HEK293 (cell line): Measurements from ENCODE around the gene MINDY1.

Source experiments
- CTCF ChIA-PET: fragments of 350-600 bp; formaldehyde crosslinking; extraction: SDS; loops from one replicate; lab custom pipeline; 2021; ENCODE audit warnings: antibody characterized with exemption; lab: Yijun Ruan, JAX
- POLR2A ChIA-PET: fragments of 300-600 bp; formaldehyde crosslinking; extraction: SDS; loops from one replicate; lab custom pipeline; 2020; ENCODE audit warnings: antibody characterized with exemption, inconsistent platforms; lab: Yijun Ruan, JAX
- H3K27ac ChIP-seq: fragments of 200-500 bp; sonication (Bioruptor generic); 2 replicates; pipeline ENCODE4 v1.5.1; 2014; ENCODE audit warnings: low read depth, low read length, control low read depth, inconsistent platforms; ENCODE audit errors: extremely low read depth
- H3K36me3 ChIP-seq, 2 experiments: fragments of 200-500 bp in 1 of 2; sonication (Bioruptor generic) in 1 of 2; 1 replicate in 1 of 2; 2 replicates in 1 of 2; pipeline ENCODE4 v1.5.1; 2014 to 2017; ENCODE audit warnings: inconsistent platforms in 2 of 2, low read length in 2 of 2; ENCODE audit not compliant: control insufficient read depth in 2 of 2, insufficient read depth in 1 of 2
- H3K4me1 ChIP-seq: fragments of 200-500 bp; sonication (Bioruptor generic); 2 replicates; pipeline ENCODE4 v1.5.1; 2014; ENCODE audit warnings: mild to moderate bottlenecking, low read length, inconsistent platforms; ENCODE audit not compliant: control insufficient read depth, insufficient read depth
- H3K4me3 ChIP-seq: 2 replicates; pipeline ENCODE4 v1.5.1; 2011; ENCODE audit warnings: low read depth, mild to moderate bottlenecking, control low read depth, low read length, moderate library complexity
- H3K9me3 ChIP-seq: fragments of 200-500 bp; sonication (Bioruptor generic); 2 replicates; pipeline ENCODE4 v1.5.1; 2014; ENCODE audit warnings: low read depth, low read length, inconsistent platforms; ENCODE audit not compliant: control insufficient read depth, insufficient read depth
- OSR2 ChIP-seq: fragments of 450-650 bp; formaldehyde crosslinking; IDR thresholded peaks from 2 replicates; pipeline ENCODE4 v1.5.1; 2016; ENCODE audit warnings: missing biosample characterization, missing genetic modification characterization
- PRDM10 ChIP-seq: fragments of 450-650 bp; formaldehyde crosslinking; IDR thresholded peaks from 2 replicates; pipeline ENCODE4 v1.5.1; 2016; ENCODE audit warnings: missing biosample characterization, missing genetic modification characterization
- REPIN1 ChIP-seq: fragments of 450-650 bp; formaldehyde crosslinking; IDR thresholded peaks from 2 replicates; pipeline ENCODE4 v1.5.1; 2017; ENCODE audit warnings: missing biosample characterization, missing genetic modification characterization, low read depth
- SCRT1 ChIP-seq: fragments of 450-650 bp; formaldehyde crosslinking; IDR thresholded peaks from 2 replicates; pipeline ENCODE4 v1.5.1; 2016; ENCODE audit warnings: missing biosample characterization, missing genetic modification characterization, borderline replicate concordance
- ZBTB1 ChIP-seq: fragments of 450-650 bp; formaldehyde crosslinking; IDR thresholded peaks from 2 replicates; pipeline ENCODE4 v1.5.1; 2016; ENCODE audit warnings: missing biosample characterization, missing genetic modification characterization
- ZFP37 ChIP-seq: fragments of 450-650 bp; formaldehyde crosslinking; IDR thresholded peaks from 2 replicates; pipeline ENCODE4 v1.5.1; 2016; ENCODE audit warnings: missing biosample characterization, missing genetic modification characterization
- ZNF10 ChIP-seq: fragments of 450-650 bp; formaldehyde crosslinking; IDR thresholded peaks from 2 replicates; pipeline ENCODE4 v1.5.1; 2017; ENCODE audit warnings: missing biosample characterization, missing genetic modification characterization
- ZNF148 ChIP-seq: fragments of 450-650 bp; formaldehyde crosslinking; IDR thresholded peaks from 2 replicates; pipeline ENCODE4 v1.5.0; 2017; ENCODE audit warnings: missing biosample characterization, missing genetic modification characterization, borderline replicate concordance
- ZNF16 ChIP-seq: fragments of 450-650 bp; formaldehyde crosslinking; IDR thresholded peaks from 2 replicates; pipeline ENCODE4 v1.5.1; 2016; ENCODE audit warnings: low read depth, missing biosample characterization, missing genetic modification characterization
- ZNF23 ChIP-seq: fragments of 450-650 bp; formaldehyde crosslinking; IDR thresholded peaks from 2 replicates; pipeline ENCODE4 v1.5.1; 2016; ENCODE audit warnings: missing biosample characterization, missing genetic modification characterization, borderline replicate concordance
- ZNF366 ChIP-seq: fragments of 450-650 bp; formaldehyde crosslinking; conservative IDR thresholded peaks from 2 replicates; pipeline ENCODE4 v1.5.1; 2016; ENCODE audit warnings: missing biosample characterization, missing genetic modification characterization
- ZNF398 ChIP-seq: fragments of 450-650 bp; formaldehyde crosslinking; IDR thresholded peaks from 2 replicates; pipeline ENCODE4 v1.5.1; 2017; ENCODE audit warnings: missing biosample characterization, missing genetic modification characterization
- ZNF585B ChIP-seq: fragments of 450-650 bp; formaldehyde crosslinking; IDR thresholded peaks from 2 replicates; pipeline ENCODE4 v1.5.1; 2016; ENCODE audit warnings: missing biosample characterization, missing genetic modification characterization
- ZNF621 ChIP-seq: fragments of 450-650 bp; formaldehyde crosslinking; IDR thresholded peaks from 2 replicates; pipeline ENCODE4 v1.5.1; 2017; ENCODE audit warnings: missing biosample characterization, missing genetic modification characterization
- ZNF660 ChIP-seq: fragments of 450-650 bp; IDR thresholded peaks from 2 replicates; pipeline ENCODE4 v1.5.1; 2018; ENCODE audit warnings: missing biosample characterization, mild to moderate bottlenecking, missing genetic modification characterization
- ZSCAN16 ChIP-seq: fragments of 450-650 bp; formaldehyde crosslinking; IDR thresholded peaks from 2 replicates; pipeline ENCODE4 v1.5.1; 2016; ENCODE audit warnings: missing biosample characterization, missing genetic modification characterization
- TF ChIP-seq, protein P1 (sequence below): fragments of 450-650 bp; formaldehyde crosslinking; IDR thresholded peaks from 2 replicates; pipeline ENCODE4 v1.5.1; 2017; ENCODE audit warnings: missing biosample characterization, missing genetic modification characterization
- TF ChIP-seq, protein P2 (sequence below): fragments of 450-650 bp; formaldehyde crosslinking; IDR thresholded peaks from 2 replicates; pipeline ENCODE4 v1.5.1; 2016; ENCODE audit warnings: missing biosample characterization, missing genetic modification characterization
- TF ChIP-seq, protein P3 (sequence below): fragments of 450-650 bp; formaldehyde crosslinking; IDR thresholded peaks from 2 replicates; pipeline ENCODE4 v1.5.1; 2017; ENCODE audit warnings: missing biosample characterization, missing genetic modification characterization

Gene MINDY1

DNA sequence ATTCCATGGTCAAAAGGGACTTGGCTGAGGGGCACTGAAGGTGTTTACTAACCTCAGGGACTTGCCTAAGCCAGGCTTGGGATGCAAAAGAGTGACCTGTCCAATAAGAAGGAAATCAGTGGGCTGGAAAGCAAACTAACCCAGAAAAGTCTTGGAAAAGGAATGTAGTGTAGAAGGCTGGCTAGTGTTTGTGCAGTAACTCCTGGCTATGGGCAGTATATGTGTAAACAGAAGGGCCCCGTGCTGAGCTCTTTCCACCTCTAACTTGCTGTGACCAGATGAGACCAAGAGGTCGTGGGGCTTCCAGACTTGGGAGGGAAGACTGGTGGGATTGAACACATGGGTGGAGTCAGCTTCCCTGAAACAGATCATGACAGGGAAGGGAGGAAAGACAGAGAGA lies 4.1 kb downstream of the MINDY1 start (continued):
- TF ChIP-seq ZNF23 = no peak
- no peak for TF ChIP-seq ZSCAN16 (tag by site-specific recombination)
- TF ChIP-seq ZBTB1 (tag by site-specific recombination) = no peak
- TF ChIP-seq, protein P1, sequence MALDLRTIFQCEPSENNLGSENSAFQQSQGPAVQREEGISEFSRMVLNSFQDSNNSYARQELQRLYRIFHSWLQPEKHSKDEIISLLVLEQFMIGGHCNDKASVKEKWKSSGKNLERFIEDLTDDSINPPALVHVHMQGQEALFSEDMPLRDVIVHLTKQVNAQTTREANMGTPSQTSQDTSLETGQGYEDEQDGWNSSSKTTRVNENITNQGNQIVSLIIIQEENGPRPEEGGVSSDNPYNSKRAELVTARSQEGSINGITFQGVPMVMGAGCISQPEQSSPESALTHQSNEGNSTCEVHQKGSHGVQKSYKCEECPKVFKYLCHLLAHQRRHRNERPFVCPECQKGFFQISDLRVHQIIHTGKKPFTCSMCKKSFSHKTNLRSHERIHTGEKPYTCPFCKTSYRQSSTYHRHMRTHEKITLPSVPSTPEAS (tag by site-specific recombination) = no peak
- TF ChIP-seq ZNF16 (tag by site-specific recombination) = no peak
- no peak for TF ChIP-seq ZNF621
- TF ChIP-seq ZFP37 (tag by site-specific recombination) = no peak
- TF ChIP-seq ZNF585B (tag by site-specific recombination) = no peak

DNA sequence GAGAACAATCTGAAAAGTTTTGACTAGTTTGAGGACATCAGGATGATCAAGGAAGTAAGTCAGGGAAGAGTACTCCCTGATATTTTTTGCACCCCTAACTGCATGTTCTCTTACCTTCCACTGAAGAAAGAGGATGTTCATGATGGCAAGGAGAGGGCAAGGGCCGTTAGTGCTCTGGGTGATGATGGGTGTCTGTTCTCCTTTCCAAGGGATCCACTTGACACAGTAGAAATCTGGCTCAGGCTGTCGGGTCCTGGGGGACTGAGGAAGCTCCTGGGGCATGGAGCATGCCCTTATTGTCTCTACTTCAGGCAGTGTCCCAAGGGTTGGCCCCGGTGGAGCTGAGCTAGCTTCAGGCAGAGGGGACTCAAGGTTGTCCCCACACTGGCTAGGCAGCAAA lies 4.7 kb downstream of the MINDY1 start:
- Histone ChIP-seq H3K4me3 (no peak overlapping the region), H3K36me3 (peaks cover 0 to 55% of the 10 kb centered on the region in 2 experiments; a peak in 1 of 3 replicates), H3K4me1 (no peaks in the 10 kb centered on the region), H3K27ac (no peak overlapping the region), H3K9me3 (no peaks in the 10 kb centered on the region)
- ChIA-PET CTCF (interaction anchor here (0.5 to 3.9 kb wide), 4 partner anchors 21 to 213 kb away, joined by 3 to 31 read pairs (median 4); partner anchors contain the start of gene ANXA9), POLR2A (interaction anchor here (0.7 to 1.6 kb wide), 5 partner anchors 14 to 638 kb away, joined by 3 to 6 read pairs (median 4); partner anchors contain the start of gene RPRD2)
- TF ChIP-seq ZNF148 (tag by site-specific recombination) (no peak), PRDM10 (tag by site-specific recombination) (0 out of 2 replicates have a peak, but pooled peaks have one; percentile 34)

DNA sequence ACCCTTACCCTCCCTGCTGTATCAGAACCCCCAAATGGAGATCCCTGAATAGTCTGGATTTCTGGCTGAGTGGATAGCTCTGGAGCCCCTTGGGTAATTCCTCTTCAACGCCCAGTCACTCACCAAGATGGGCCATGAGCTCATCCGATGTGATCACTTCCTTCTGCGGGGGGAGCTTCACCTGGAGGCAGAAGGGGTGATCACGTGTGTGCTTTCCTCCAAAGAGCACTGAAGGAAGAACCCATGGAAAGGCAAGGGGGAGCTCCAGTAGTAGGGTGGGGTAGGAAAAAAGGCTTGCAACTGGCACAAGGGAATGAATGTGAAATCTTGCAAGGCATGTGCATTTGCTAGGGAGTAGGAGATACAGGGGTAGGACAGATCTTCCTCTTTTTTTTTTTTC lies 5.1 kb downstream of the MINDY1 start:
- ChIA-PET CTCF (interaction anchor here (0.5 to 3.9 kb wide), 7 partner anchors 11 to 213 kb away, joined by 3 to 31 read pairs (median 4); partner anchors contain the start of gene ANXA9), POLR2A (interaction anchor here (0.6 to 1.6 kb wide), 9 partner anchors 13 to 744 kb away, joined by 3 to 6 read pairs (median 3); partner anchors contain the start of genes CDC42SE1 and RPRD2)
- Histone ChIP-seq H3K9me3 (no peaks in the 10 kb centered on the region), H3K4me1 (no peaks in the 10 kb centered on the region), H3K36me3 (peaks cover 0 to 59% of the 10 kb centered on the region in 2 experiments; a peak in 1 of 3 replicates), H3K27ac (no peak overlapping the region), H3K4me3 (no peak overlapping the region)
- TF ChIP-seq REPIN1 (tag by site-specific recombination) (no peak), ZNF660 (tag by site-specific recombination) (no peak), ZNF398 (peak; percentile 43; the same call in 1 of the 2 replicates), ZNF366 (tag by site-specific recombination) (peak; percentile 76), SCRT1 (no peak), OSR2 (tag by site-specific recombination) (no peak), ZNF10 (tag by site-specific recombination) (no peak)
- TF ChIP-seq, protein P2, sequence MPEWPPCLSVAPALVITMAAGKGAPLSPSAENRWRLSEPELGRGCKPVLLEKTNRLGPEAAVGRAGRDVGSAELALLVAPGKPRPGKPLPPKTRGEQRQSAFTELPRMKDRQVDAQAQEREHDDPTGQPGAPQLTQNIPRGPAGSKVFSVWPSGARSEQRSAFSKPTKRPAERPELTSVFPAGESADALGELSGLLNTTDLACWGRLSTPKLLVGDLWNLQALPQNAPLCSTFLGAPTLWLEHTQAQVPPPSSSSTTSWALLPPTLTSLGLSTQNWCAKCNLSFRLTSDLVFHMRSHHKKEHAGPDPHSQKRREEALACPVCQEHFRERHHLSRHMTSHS (tag by site-specific recombination) = no peak
- TF ChIP-seq, protein P3, sequence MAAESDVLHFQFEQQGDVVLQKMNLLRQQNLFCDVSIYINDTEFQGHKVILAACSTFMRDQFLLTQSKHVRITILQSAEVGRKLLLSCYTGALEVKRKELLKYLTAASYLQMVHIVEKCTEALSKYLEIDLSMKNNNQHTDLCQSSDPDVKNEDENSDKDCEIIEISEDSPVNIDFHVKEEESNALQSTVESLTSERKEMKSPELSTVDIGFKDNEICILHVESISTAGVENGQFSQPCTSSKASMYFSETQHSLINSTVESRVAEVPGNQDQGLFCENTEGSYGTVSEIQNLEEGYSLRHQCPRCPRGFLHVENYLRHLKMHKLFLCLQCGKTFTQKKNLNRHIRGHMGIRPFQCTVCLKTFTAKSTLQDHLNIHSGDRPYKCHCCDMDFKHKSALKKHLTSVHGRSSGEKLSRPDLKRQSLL = no peak
